ENCODE results near the gene FREY1. TPM values are rescaled to one million over a fixed set of nuclear protein-coding genes. Genes with fewer than 3 reads are reported as not detected.

Gene FREY1
- total and polyA plus RNA-seq, 9 of the 15 experiments (the other 6 are each of a cell fraction or from before 2014, with no cell fraction given): 0.25 to 1.5 (median 1.1) TPM; not detected in 5

GRCh38 chr11:45899086-45899447 lies 8.0 kb downstream of the FREY1 start (continued):
- TF ChIP-seq RREB1 (CRISPR knock-in tag; IDR thresholded peaks at IDR 0.05) (no peak), ZNF280A (IDR thresholded peaks at IDR 0.05; ENCODE audit: low read depth, partially characterized antibody) (no peak), BMI1 (IDR thresholded peaks at IDR 0.05; ENCODE audit: low read length) (no peak), ILK (tag; IDR thresholded peaks at IDR 0.05; ENCODE audit: borderline replicate concordance, low read depth) (no peak)

All from K562 (cell line).